Thyroid gland (tissue), 4 donors: ENCODE data around the gene RPRD1B. TPM values are rescaled to one million over a fixed set of nuclear protein-coding genes. Genes with fewer than 3 reads are reported as not detected.

Experiments used
- DNase-seq, 2 donors: peaks; one replicate each; pipeline ENCODE4 v3.0.0-alpha.2; 2019
- H3K27ac ChIP-seq, 3 donors: fragments of 200-600 bp; sonication (generic); 1 replicate in 2 of 3; 2 replicates in 1 of 3; pipeline ENCODE4 v1.5.1; 2016 to 2019; ENCODE audit warnings: mild to moderate bottlenecking in 1 of 3, moderate library complexity in 1 of 3
- H3K27me3 ChIP-seq: fragments of 200-600 bp; sonication (generic); one replicate; pipeline ENCODE4 v1.5.1; 2019
- H3K36me3 ChIP-seq, 2 donors: fragments of 200-600 bp; sonication (generic); one replicate each; pipeline ENCODE4 v1.5.1; 2016 to 2019
- H3K4me1 ChIP-seq, 2 donors: fragments of 200-600 bp; sonication (generic); one replicate each; pipeline ENCODE4 v1.5.1; 2017 to 2019
- H3K4me3 ChIP-seq, 3 donors: fragments of 200-600 bp; sonication (generic); replicated peaks in 1 of 3; 1 replicate in 2 of 3; 2 replicates in 1 of 3; pipeline ENCODE4 v1.5.1; 2016; ENCODE audit warnings: mild to moderate bottlenecking in 1 of 3
- H3K9me3 ChIP-seq: fragments of 200-600 bp; sonication (generic); one replicate; pipeline ENCODE4 v1.5.1; 2017
- CTCF ChIP-seq, 6 experiments: fragments of 200-600 bp in 3 of 6; fragments of 450-650 bp in 3 of 6; sonication (generic) in 3 of 6; IDR thresholded peaks; one replicate each; pipeline ENCODE4 v1.5.1; 2016 to 2019; ENCODE audit warnings: antibody characterized with exemption in 6 of 6, mild to moderate bottlenecking in 2 of 6, inconsistent platforms in 1 of 6, moderate library complexity in 1 of 6
- POLR2A ChIP-seq, 2 donors: fragments of 450-650 bp; IDR thresholded peaks; one replicate each; pipeline ENCODE4 v1.6.1; 2017; ENCODE audit warnings: antibody characterized with exemption in 2 of 2, mild to moderate bottlenecking in 2 of 2, moderate library complexity in 1 of 2
- WGBS, 2 donors: methylation state at CpG; one replicate each; pipeline ENCODE4 v1.1.5; 2017; 5-methylcytosine and 5-hydroxymethylcytosine counted together
- intact Hi-C: fragments of 100-400 bp; cut with DNase I; formaldehyde crosslinking; loops from one replicate; pipeline ENCODE4 v1.15.1; 2023
- total RNA-seq, 4 donors: library from RNA; depleted of rRNA; stranded (reverse); fragments of >200 nt; gene quantifications; one replicate each; pipeline ENCODE4 v1.2.3, GENCODE V29; 2016

The RPRD1B gene
- total RNA-seq, 4 donors from 2014 or later: 24.2 to 58.9 (median 27.0) TPM

- H3K4me1 ChIP-seq: no peaks in the 10 kb centered on the region
- TF ChIP-seq POLR2A (IDR thresholded peaks at IDR 0.05) (no peak), CTCF (IDR thresholded peaks at IDR 0.05) (no peak)
- WGBS, 2 donors: 87 to 93% methylated on average over 2 of the region's 2 CpGs
- intact Hi-C loops: no loop called here
- H3K27ac ChIP-seq: no peak overlapping the region
- H3K4me3 ChIP-seq: no peak overlapping the region
- no peaks in the 10 kb centered on the region for H3K9me3 ChIP-seq
- DNase-seq: no peak
- H3K36me3 ChIP-seq: peaks cover 28 to 31% of the 10 kb centered on the region in 2 donors
- H3K27me3 ChIP-seq: no peaks in the 10 kb centered on the region
Measured at GRCh38 chr20:38013887-38014286, 19.7 kb upstream of the RPRD1B start.

- DNase-seq: no peak
- no peaks in the 10 kb centered on the region for H3K4me1 ChIP-seq
- no peaks in the 10 kb centered on the region for H3K27me3 ChIP-seq
- 96 to 100% methylated on average over 1 of the region's 1 CpG for WGBS, 2 donors
- H3K9me3 ChIP-seq: no peaks in the 10 kb centered on the region
- no peak overlapping the region for H3K4me3 ChIP-seq
- TF ChIP-seq POLR2A (IDR thresholded peaks at IDR 0.05) (no peak), CTCF (IDR thresholded peaks at IDR 0.05) (no peak)
- intact Hi-C loops: no loop called here
- H3K36me3 ChIP-seq: peaks cover 11 to 16% of the 10 kb centered on the region in 2 donors
- no peak overlapping the region for H3K27ac ChIP-seq
Measured at GRCh38 chr20:38017959-38018358, 15.6 kb upstream of the RPRD1B start.

GRCh38 chr20:38018385-38018784 is 15.2 kb upstream of the RPRD1B start:
- TF ChIP-seq CTCF (IDR thresholded peaks at IDR 0.05) (no peak), POLR2A (IDR thresholded peaks at IDR 0.05) (no peak)
- no peaks in the 10 kb centered on the region for H3K27me3 ChIP-seq
- H3K4me3 ChIP-seq: no peak overlapping the region
- 97 to 99% methylated on average over 2 of the region's 2 CpGs for WGBS, 2 donors
- H3K36me3 ChIP-seq: peaks cover 8 to 15% of the 10 kb centered on the region in 2 donors
- no peak for DNase-seq
- H3K9me3 ChIP-seq: no peaks in the 10 kb centered on the region
- intact Hi-C loops: no loop called here
- H3K4me1 ChIP-seq: no peaks in the 10 kb centered on the region
- H3K27ac ChIP-seq: no peak overlapping the region

GRCh38 chr20:38021087-38021772 is 12.3 kb upstream of the RPRD1B start:
- WGBS, 2 donors: 64 to 70% methylated on average over 2 of the region's 2 CpGs
- no peak overlapping the region for H3K27ac ChIP-seq
- H3K27me3 ChIP-seq: no peaks in the 10 kb centered on the region
- no peak for DNase-seq
- H3K36me3 ChIP-seq: peaks cover 8 to 15% of the 10 kb centered on the region in 2 donors
- no peaks in the 10 kb centered on the region for H3K9me3 ChIP-seq
- H3K4me1 ChIP-seq: no peaks in the 10 kb centered on the region
- intact Hi-C loops: no loop called here
- TF ChIP-seq POLR2A (IDR thresholded peaks at IDR 0.05) (no peak), CTCF (IDR thresholded peaks at IDR 0.05) (no peak)
- H3K4me3 ChIP-seq: no peak overlapping the region

DNA sequence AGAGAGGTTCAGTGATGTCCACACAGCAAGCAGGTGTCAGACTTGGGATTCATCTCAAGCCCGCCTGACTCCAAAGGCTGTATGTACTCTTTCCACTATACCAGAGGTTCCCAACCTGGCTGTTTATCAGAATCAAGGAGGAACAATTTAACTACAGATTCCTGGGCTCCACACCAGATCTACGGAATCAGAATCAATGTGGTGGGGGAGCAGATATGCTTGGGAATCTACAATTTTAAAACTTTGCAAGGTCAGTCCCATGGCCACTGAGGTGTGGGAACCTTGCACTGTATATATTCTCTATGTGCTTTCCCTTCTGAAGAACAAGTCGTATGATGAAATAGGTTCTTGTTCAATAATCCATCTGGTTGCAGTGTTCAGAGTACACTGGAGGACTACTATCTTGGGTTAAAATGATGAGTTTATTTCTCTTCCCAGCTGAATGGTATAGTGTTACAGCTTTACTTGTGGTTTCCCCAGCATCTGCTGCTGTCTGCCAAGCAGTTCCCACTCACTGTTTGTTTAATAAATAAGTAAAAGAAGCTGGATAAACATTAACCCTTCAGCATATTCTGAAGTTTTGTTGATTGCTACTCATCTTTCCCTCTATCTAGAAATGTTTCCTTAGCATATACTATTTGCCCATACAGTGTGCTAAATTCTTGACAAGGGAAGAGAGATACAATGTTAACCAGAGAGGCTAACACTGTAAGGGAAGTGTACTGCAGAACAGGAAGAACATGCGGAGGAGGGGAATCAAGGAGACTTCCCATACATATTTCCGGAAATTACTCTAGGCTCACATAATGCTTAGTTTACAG is 10.2 kb upstream of the RPRD1B start:
- WGBS, 2 donors: 81 to 86% methylated on average over 5 of the region's 5 CpGs
- DNase-seq: no peak
- TF ChIP-seq POLR2A (IDR thresholded peaks at IDR 0.05) (no peak), CTCF (IDR thresholded peaks at IDR 0.05) (no peak)

More for the DNA sequence above, 10.2 kb upstream of the RPRD1B start:
- Histone ChIP-seq H3K27ac (no peak overlapping the region), H3K9me3 (no peaks in the 10 kb centered on the region), H3K4me3 (no peak overlapping the region), H3K4me1 (no peaks in the 10 kb centered on the region), H3K36me3 (peaks cover 0 to 3% of the 10 kb centered on the region in 2 donors), H3K27me3 (no peaks in the 10 kb centered on the region)
- intact Hi-C loops: no loop called here
